Stimulated activated CD8-positive, alpha-beta memory T cell treated with anti-CD3 and anti-CD28 coated beads, Interleukin-7, amount 100 ng/mL, for 48 hours (primary cell): ENCODE measurements around the gene C2CD3.
"Not testable (repeated sequence)": the region's sequence is repeated elsewhere in the genome, so short reads cannot be mapped to it uniquely, and the experiment has no call there.

ENCODE experiments used
- DNase-seq, 2 donors: peaks; one replicate each; pipeline ENCODE4 v3.0.0-alpha.2; 2020; ENCODE audit warnings: low read depth in 1 of 2; ENCODE audit errors: extremely low read depth in 1 of 2

The C2CD3 gene

GRCh38 chr11:74069146-74070046 lies 101.4 kb downstream of the C2CD3 start:
- DNase-seq: no peak

- DNase-seq: not testable (repeated sequence)
Measured at GRCh38 chr11:74066663-74067062, 104.1 kb downstream of the C2CD3 start.

GRCh38 chr11:74065534-74065933 lies 105.3 kb downstream of the C2CD3 start:
- DNase-seq: not testable (repeated sequence)

- not testable (repeated sequence) for DNase-seq
Measured at GRCh38 chr11:74063628-74064027, 107.2 kb downstream of the C2CD3 start.

- not testable (repeated sequence) for DNase-seq
Measured at GRCh38 chr11:74061599-74061998, 109.2 kb downstream of the C2CD3 start.

- no peak for DNase-seq
Measured at GRCh38 chr11:74057249-74058151, 113.3 kb downstream of the C2CD3 start.

GRCh38 chr11:74055938-74056337 lies 114.9 kb downstream of the C2CD3 start:
- no peak for DNase-seq

GRCh38 chr11:74050465-74050864 lies 120.3 kb downstream of the C2CD3 start:
- no peak for DNase-seq

- no peak for DNase-seq
Measured at GRCh38 chr11:74048993-74049392, 121.8 kb downstream of the C2CD3 start.

- no peak for DNase-seq
Measured at GRCh38 chr11:74044538-74044937, 126.3 kb downstream of the C2CD3 start.

- DNase-seq: no peak
Measured at GRCh38 chr11:74043450-74043849, 127.4 kb downstream of the C2CD3 start.

GRCh38 chr11:74037309-74037708 lies 133.5 kb downstream of the C2CD3 start:
- no peak for DNase-seq

- DNase-seq: no peak
Measured at GRCh38 chr11:74035264-74035663, 135.5 kb downstream of the C2CD3 start.

- no peak for DNase-seq
Measured at GRCh38 chr11:74033046-74033445, 137.8 kb downstream of the C2CD3 start.

GRCh38 chr11:74030723-74031676 lies 139.8 kb downstream of the C2CD3 start:
- DNase-seq: no peak

- no peak for DNase-seq
Measured at GRCh38 chr11:74025467-74026166, 145.2 kb downstream of the C2CD3 start.

GRCh38 chr11:74024261-74025029 lies 146.4 kb downstream of the C2CD3 start:
- DNase-seq: peak; percentile 55 to 56

- DNase-seq: no peak
Measured at GRCh38 chr11:74023276-74023675, 147.5 kb downstream of the C2CD3 start.

GRCh38 chr11:74022546-74022945 lies 148.3 kb downstream of the C2CD3 start:
- no peak for DNase-seq
